B cell (primary cell): ENCODE measurements around the gene ELMO3. TPM values are rescaled to one million over a fixed set of nuclear protein-coding genes. Genes with fewer than 3 reads are reported as not detected.

ENCODE experiments used
- ATAC-seq: fragments of 200-7000 bp; cut with Tn5 transposase; one replicate; pipeline ENCODE4 v1.10.0; 2021; ENCODE audit warnings: low read depth, mild to moderate bottlenecking, moderate number of reproducible peaks, moderate library complexity
- CTCF ChIA-PET: fragments of 350-600 bp; sonication (Branson Sonifier 250); formaldehyde crosslinking; loops from one replicate; lab custom pipeline; 2021; ENCODE audit warnings: antibody characterized with exemption, inconsistent platforms; lab: Charles Lee
- POLR2A ChIA-PET: fragments of 350-600 bp; sonication (Branson Sonifier 250); formaldehyde crosslinking; loops from one replicate; lab custom pipeline; 2021; ENCODE audit warnings: antibody characterized with exemption; lab: Charles Lee
- DNase-seq: peaks from one replicate; pipeline ENCODE4 v3.0.0; 2013
- H2AFZ ChIP-seq: 2 replicates; pipeline ENCODE4 v1.6.1; 2012; ENCODE audit warnings: mild to moderate bottlenecking, low read depth, low read length; ENCODE audit not compliant: insufficient read depth, poor library complexity, severe bottlenecking
- H3K27ac ChIP-seq, 2 donors: 1 replicate in 1 of 2; 2 replicates in 1 of 2; pipeline ENCODE4 v1.5.1; 2012 to 2013; ENCODE audit warnings: low read length in 2 of 2, mild to moderate bottlenecking in 2 of 2, moderate library complexity in 1 of 2
- H3K27me3 ChIP-seq, 4 experiments: fragments of 200-600 bp in 1 of 4; sonication (generic) in 1 of 4; replicated peaks in 1 of 4; 1 replicate in 2 of 4; 2 replicates in 2 of 4; pipeline versions ENCODE4 v1.6.1 to v1.7.0; 2013 to 2016; ENCODE audit warnings: low read length in 3 of 4, mild to moderate bottlenecking in 2 of 4, mixed read lengths in 1 of 4, moderate library complexity in 1 of 4; ENCODE audit not compliant: insufficient read depth in 4 of 4, control insufficient read depth in 3 of 4; ENCODE audit errors: control extremely low read depth in 1 of 4
- H3K36me3 ChIP-seq, 2 experiments: replicated peaks in 1 of 2; 1 replicate in 1 of 2; 2 replicates in 1 of 2; pipeline versions ENCODE4 v1.6.1 to v1.7.1; 2013; ENCODE audit warnings: low read length in 1 of 2; ENCODE audit not compliant: insufficient read depth in 2 of 2, control insufficient read depth in 1 of 2; ENCODE audit errors: control extremely low read depth in 1 of 2, extremely low read depth in 1 of 2
- H3K4me1 ChIP-seq, 2 donors: fragments of 200-600 bp in 1 of 2; sonication (generic) in 1 of 2; 1 replicate in 1 of 2; 2 replicates in 1 of 2; pipeline versions ENCODE4 v1.5.1 to v1.6.1; 2013 to 2017; ENCODE audit warnings: low read length in 2 of 2; ENCODE audit not compliant: control insufficient read depth in 2 of 2, insufficient read depth in 2 of 2
- H3K4me2 ChIP-seq: replicated peaks from 2 replicates; pipeline ENCODE3; 2012; ENCODE audit warnings: mild to moderate bottlenecking, low read depth, low read length; ENCODE audit not compliant: poor library complexity, severe bottlenecking
- H3K4me3 ChIP-seq, 5 experiments: fragments of 200-600 bp in 1 of 5; sonication (generic) in 1 of 5; 1 replicate in 3 of 5; 2 replicates in 2 of 5; pipeline versions ENCODE4 v1.5.1 to v1.7.0; 2011 to 2016; ENCODE audit warnings: low read length in 4 of 5, mild to moderate bottlenecking in 4 of 5, low read depth in 2 of 5, control low read depth in 1 of 5, moderate library complexity in 1 of 5; ENCODE audit not compliant: insufficient read depth in 1 of 5; ENCODE audit errors: control extremely low read depth in 1 of 5, extremely low read depth in 1 of 5
- H3K79me2 ChIP-seq: fragments of 200-600 bp; sonication (generic); one replicate; pipeline ENCODE4 v1.6.0; 2016; ENCODE audit warnings: low read length; ENCODE audit not compliant: control insufficient read depth, insufficient read depth
- H3K9ac ChIP-seq: fragments of 200-600 bp; sonication (generic); 2 replicates; pipeline ENCODE4 v1.6.1; 2017; ENCODE audit warnings: mild to moderate bottlenecking, low read length, moderate library complexity
- H3K9me3 ChIP-seq, 3 donors: one replicate each; pipeline versions ENCODE4 v1.6.1 to v1.7.1; 2013; ENCODE audit warnings: low read length in 2 of 3; ENCODE audit not compliant: control insufficient read depth in 2 of 3, insufficient read depth in 1 of 3; ENCODE audit errors: control extremely low read depth in 1 of 3
- H4K20me1 ChIP-seq: 2 replicates; pipeline ENCODE4 v1.6.0; 2012; ENCODE audit warnings: mild to moderate bottlenecking, low read length; ENCODE audit not compliant: insufficient read depth, control insufficient read depth, poor library complexity, severe bottlenecking
- H3K27ac Mint-ChIP-seq: one replicate; pipeline ENCODE4 v1.8.0; 2021; ENCODE audit warnings: mixed read lengths
- H3K27me3 Mint-ChIP-seq: one replicate; pipeline ENCODE4 v1.8.0; 2021; ENCODE audit warnings: mixed read lengths
- H3K4me1 Mint-ChIP-seq: one replicate; pipeline ENCODE4 v1.8.0; 2021; ENCODE audit warnings: mixed read lengths
- H3K4me3 Mint-ChIP-seq: one replicate; pipeline ENCODE4 v1.8.0; 2021; ENCODE audit warnings: mixed read lengths
- H3K9me3 Mint-ChIP-seq: one replicate; pipeline ENCODE4 v1.8.0; 2022; ENCODE audit warnings: mixed read lengths; ENCODE audit not compliant: insufficient read depth
- CTCF ChIP-seq: fragments of 200-600 bp; IDR thresholded peaks from one replicate; pipeline ENCODE4 v1.8.0; 2022; ENCODE audit warnings: antibody characterized with exemption, mild to moderate bottlenecking
- EZH2 ChIP-seq: IDR thresholded peaks from 2 replicates; pipeline ENCODE4 v1.6.1; 2012; ENCODE audit warnings: borderline replicate concordance, low read depth, mild to moderate bottlenecking, moderate library complexity, low read length; ENCODE audit not compliant: insufficient read depth, poor library complexity, severe bottlenecking
- WGBS: methylation state at CpG from one replicate; pipeline ENCODE4 v1.1.5; 2013; ENCODE audit warnings: missing lambda C conversion rate; ENCODE audit not compliant: insufficient coverage; 5-methylcytosine and 5-hydroxymethylcytosine counted together
- intact Hi-C: fragments of 100-400 bp; cut with micrococcal nuclease; formaldehyde crosslinking; loops from one replicate; pipeline ENCODE4 v1.10.0; 2022
- polyA plus RNA-seq: library from polyadenylated mRNA; depleted of rRNA; stranded (reverse); fragments of >200 nt; gene quantifications from 2 replicates; pipeline ENCODE4 v1.2.3, GENCODE V29; 2012
- total RNA-seq, 2 donors: library from RNA; stranded (reverse); fragments of 120-200 nt in 1 of 2; gene quantifications; 1 replicate in 1 of 2; 2 replicates in 1 of 2; pipeline versions ENCODE4 v1.2.3 to v1.2.4, GENCODE V29; 2013 to 2022

Gene ELMO3
- total and polyA plus RNA-seq, 2 donors (not counting 1 experiment from before 2014, with no cell fraction given): 9.1 to 9.6 TPM

DNA sequence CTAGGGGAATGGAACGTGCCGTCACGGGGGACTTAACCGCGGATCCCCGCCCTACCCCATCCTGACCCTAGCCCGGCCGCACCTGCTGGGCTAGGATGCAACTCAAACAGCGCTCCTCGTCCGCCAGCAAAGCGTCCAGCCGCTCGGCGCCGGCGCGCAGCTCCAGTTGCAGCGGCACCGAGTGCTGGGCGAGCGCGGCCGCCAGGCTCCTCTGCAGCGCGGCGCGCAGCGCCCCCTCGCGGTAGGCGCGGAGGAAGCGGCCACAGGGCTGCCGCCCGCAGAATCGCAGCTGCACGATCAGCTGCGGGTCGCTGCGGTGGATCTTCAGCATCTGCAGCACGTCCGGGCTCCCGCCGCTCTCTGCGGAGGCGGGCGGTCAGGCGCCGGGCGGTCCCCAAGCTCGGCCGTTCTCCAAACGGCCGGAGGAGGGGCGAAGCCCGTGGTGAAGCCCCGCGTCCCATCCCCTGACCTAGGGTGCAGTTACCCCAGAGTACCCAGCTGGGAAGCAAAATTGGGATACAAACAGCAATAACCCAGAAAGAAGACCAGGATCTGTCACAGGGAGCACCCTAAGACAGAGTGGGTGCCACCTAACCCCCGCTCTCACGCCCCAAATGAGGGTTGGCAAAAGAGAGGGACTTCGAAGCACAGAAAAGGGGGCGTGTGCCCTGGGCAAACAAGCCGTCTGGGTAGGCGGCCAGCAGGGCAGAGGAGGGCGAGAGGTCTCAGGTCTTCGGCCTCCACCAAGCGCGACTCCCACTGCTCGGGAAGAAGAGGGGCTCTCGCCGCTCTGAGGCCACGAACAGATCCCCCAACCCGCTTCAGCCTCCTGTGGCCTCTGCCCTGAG lies 43.4 kb upstream of the ELMO3 start:
- H3K36me3 ChIP-seq: no peaks in the 10 kb centered on the region
- H3K9me3 ChIP-seq: peaks cover 0 to 12% (median 0%) of the 10 kb centered on the region in 3 donors
- POLR2A ChIA-PET: interaction anchor here (0.5 to 0.6 kb wide), 3 partner anchors 132 to 239 kb away, joined by 3 to 4 read pairs (median 3); no protein-coding TSS in a partner anchor
- peak; percentile 95 for TF ChIP-seq CTCF
- no peak for TF ChIP-seq EZH2
- H3K79me2 ChIP-seq: no peaks in the 10 kb centered on the region
- peaks cover 51% of the 10 kb centered on the region for H4K20me1 ChIP-seq
- CTCF ChIA-PET: interaction anchor here (0.6 to 2.6 kb wide), 58 partner anchors 8 to 596 kb away, joined by 3 to 27 read pairs (median 4); partner anchors contain the start of genes ATP6V0D1, CBFB, CES3 and NOL3
- H2AFZ ChIP-seq: peak overlapping the region; percentile 9
- intact Hi-C loops: loop anchor here (1.0 to 2.0 kb wide), 4 partner anchors 46 to 208 kb away; partner anchors contain the start of gene PHAF1
- WGBS: 17% methylated on average over 72 of the region's 74 CpGs
- H3K4me1 ChIP-seq: peaks cover 30 to 50% of the 10 kb centered on the region in 2 donors
- Mint-ChIP-seq H3K27me3 (peaks cover 4% of the 10 kb centered on the region), H3K4me1 (peaks cover 53% of the 10 kb centered on the region), H3K4me3 (peak overlapping the region; percentile 72), H3K27ac (peak overlapping the region; percentile 26), H3K9me3 (no peaks in the 10 kb centered on the region)
- no peak overlapping the region for H3K9ac ChIP-seq
- peak overlapping the region; percentile 71 for H3K4me2 ChIP-seq
- ATAC-seq: peak; percentile 26
- peak overlapping the region in 2 of 5 experiments; percentile 8 to 29 for H3K4me3 ChIP-seq
- DNase-seq: peak; percentile 87
- peaks cover 0 to 22% (median 6%) of the 10 kb centered on the region in 4 experiments for H3K27me3 ChIP-seq
- no peak overlapping the region for H3K27ac ChIP-seq
